K562 (cell line): Measurements from ENCODE around the gene RBFOX2. TPM values are rescaled to one million over a fixed set of nuclear protein-coding genes. Genes with fewer than 3 reads are reported as not detected.

Experiments used
- BACH1 ChIP-seq: fragments of 200-800 bp; sonication (Bioruptor generic); IDR thresholded peaks from 2 replicates; pipeline ENCODE4 v1.6.1; 2016; ENCODE audit warnings: missing genetic modification characterization, missing compliant biosample characterization
- CLOCK ChIP-seq: fragments of 250-450 bp; sonication (Bioruptor Pico); IDR thresholded peaks from 2 replicates; pipeline ENCODE4 v1.4.0; 2020; ENCODE audit warnings: mild to moderate bottlenecking, moderate library complexity, borderline replicate concordance
- CREB3L1 ChIP-seq: fragments of 450-650 bp; IDR thresholded peaks from 2 replicates; pipeline ENCODE4 v1.6.1; 2014; ENCODE audit warnings: low read depth, mild to moderate bottlenecking, moderate library complexity, borderline replicate concordance
- E2F5 ChIP-seq: sonication (generic); formaldehyde crosslinking; IDR thresholded peaks from 2 replicates; pipeline ENCODE4 v1.8.0; 2022; ENCODE audit warnings: mild to moderate bottlenecking, missing genetic modification reagents
- FOXA1 ChIP-seq: fragments of 450-650 bp; IDR thresholded peaks from 2 replicates; pipeline ENCODE4 v1.6.1; 2016; ENCODE audit warnings: mild to moderate bottlenecking, borderline replicate concordance
- HMGN3 ChIP-seq: IDR thresholded peaks from 2 replicates; pipeline ENCODE4 v1.6.1; 2011; ENCODE audit warnings: borderline replicate concordance, low read depth, mild to moderate bottlenecking, mixed read lengths, low read length; ENCODE audit not compliant: insufficient read length; ENCODE audit errors: extremely low read depth
- HNRNPLL ChIP-seq: fragments of 200-400 bp; formaldehyde crosslinking; IDR thresholded peaks from 2 replicates; pipeline ENCODE4 v1.6.1; 2017; ENCODE audit warnings: low read length, low read depth, mild to moderate bottlenecking; ENCODE audit not compliant: poor library complexity, severe bottlenecking
- KDM2B ChIP-seq: fragments of 250-450 bp; sonication (Bioruptor Pico); IDR thresholded peaks from 2 replicates; pipeline ENCODE4 v1.8.0; 2021; ENCODE audit warnings: mild to moderate bottlenecking, moderate library complexity
- MAFK ChIP-seq: IDR thresholded peaks from 2 replicates; pipeline ENCODE4 v1.6.1; 2011; ENCODE audit warnings: low read length, improper control_type of control experiment
- NR2C1 ChIP-seq, 2 experiments: fragments of 450-650 bp; IDR thresholded peaks; 2 replicates each; pipeline ENCODE4 v1.6.1; 2017; ENCODE audit warnings: mild to moderate bottlenecking in 2 of 2, antibody characterized with exemption in 1 of 2, inconsistent platforms in 1 of 2, missing compliant biosample characterization in 1 of 2, missing genetic modification characterization in 1 of 2
- PHB ChIP-seq: fragments of 250-450 bp; sonication (Bioruptor Pico); IDR thresholded peaks from 2 replicates; pipeline ENCODE4 v1.5.0; 2021
- PHF8 ChIP-seq: fragments of 200-600 bp; sonication (generic); IDR thresholded peaks from 2 replicates; pipeline ENCODE4 v1.6.1; 2012; ENCODE audit warnings: mixed run types, mild to moderate bottlenecking, inconsistent platforms, low read length, moderate library complexity, borderline replicate concordance
- POLR2A ChIP-seq: fragments of 450-650 bp; conservative IDR thresholded peaks from 2 replicates; pipeline ENCODE4 v1.6.1; 2016
- POLR2B ChIP-seq: fragments of 450-650 bp; IDR thresholded peaks from 2 replicates; pipeline ENCODE4 v1.6.1; 2018; ENCODE audit warnings: low read depth; ENCODE audit not compliant: partially characterized antibody
- RUNX1 ChIP-seq: sonication (generic); IDR thresholded peaks from 2 replicates; pipeline ENCODE4 v1.6.1; 2016; ENCODE audit warnings: antibody characterized with exemption, low read depth
- SMAD4 ChIP-seq: fragments of 250-450 bp; sonication (Bioruptor Pico); conservative IDR thresholded peaks from 2 replicates; pipeline ENCODE4 v1.8.0; 2021; ENCODE audit warnings: inconsistent platforms, mild to moderate bottlenecking, moderate library complexity
- TCF3 ChIP-seq: sonication (generic); formaldehyde crosslinking; IDR thresholded peaks from 2 replicates; pipeline ENCODE4 v1.4.0; 2020; ENCODE audit warnings: mild to moderate bottlenecking, missing genetic modification reagents
- ZNF12 ChIP-seq: sonication (generic); formaldehyde crosslinking; IDR thresholded peaks from 2 replicates; pipeline ENCODE4 v1.4.0; 2020; ENCODE audit warnings: mild to moderate bottlenecking, missing genetic modification reagents
- ZNF146 ChIP-seq: IDR thresholded peaks from one replicate; pipeline ENCODE4 v1.6.1; 2018; ENCODE audit warnings: missing compliant biosample characterization; ENCODE audit not compliant: unreplicated experiment
- ZNF41 ChIP-seq: fragments of 250-450 bp; sonication (Bioruptor Pico); conservative IDR thresholded peaks from 2 replicates; pipeline ENCODE4 v1.4.0; 2020; ENCODE audit warnings: mild to moderate bottlenecking
- ZNF449 ChIP-seq: fragments of 250-450 bp; sonication (Bioruptor Pico); IDR thresholded peaks from 2 replicates; pipeline ENCODE4 v1.8.0; 2022; ENCODE audit warnings: moderate library complexity, mild to moderate bottlenecking, inconsistent platforms
- ZNF644 ChIP-seq: fragments of 200-800 bp; sonication (Bioruptor generic); IDR thresholded peaks from 2 replicates; pipeline ENCODE4 v1.6.1; 2016; ENCODE audit warnings: low read depth, missing genetic modification characterization, missing compliant biosample characterization
- polyA plus RNA-seq, 8 experiments: library from polyadenylated mRNA; depleted of rRNA in 4 of 8; stranded (reverse) in 5 of 8; unstranded in 3 of 8; fragments of >200 nt; fragmentation: Nextera tagmentation in 2 of 8; fragmentation: Illumina TruSeq in 1 of 8; extraction: Ambion mirVana in 2 of 8; extraction: Trizol in 1 of 8; gene quantifications; 2 replicates each; pipeline versions ENCODE4 v1.2.1 to v1.2.3, GENCODE V29; 2011 to 2014; ENCODE audit warnings: inconsistent platforms in 1 of 8, missing spikeins in 1 of 8
- total RNA-seq, 7 experiments: library from RNA; depleted of rRNA in 6 of 7; stranded (reverse); fragments of >200 nt in 6 of 7; fragmentation: Illumina TruSeq in 2 of 7; extraction: Trizol in 2 of 7; gene quantifications; 2 replicates each; pipeline versions ENCODE4 v1.2.1 to v1.2.3, GENCODE V29; 2011 to 2021; ENCODE audit warnings: low replicate concordance in 1 of 7

The RBFOX2 gene
- total and polyA plus RNA-seq, 9 of the 15 experiments (the other 6 are each of a cell fraction or from before 2014, with no cell fraction given), result 5.8 to 24.8 (median 14.2) TPM

- TF ChIP-seq CLOCK (CRISPR knock-in tag) (no peak), BACH1 (no peak), RUNX1 (no peak), CREB3L1 (no peak), TCF3 (CRISPR knock-in tag) (no peak), PHF8 (peak; percentile 41; the same call in 1 of the 2 replicates), ZNF449 (CRISPR knock-in tag) (no peak), KDM2B (CRISPR knock-in tag) (no peak), POLR2B (no peak), MAFK (no peak), NR2C1 (IDR thresholded peaks at IDR 0.05) (no peak), NR2C1 (tag; IDR thresholded peaks at IDR 0.05) (no peak), ZNF41 (CRISPR knock-in tag) (no peak), ZNF12 (CRISPR knock-in tag) (no peak), HNRNPLL (no peak), PHB (CRISPR knock-in tag) (no peak), SMAD4 (CRISPR knock-in tag) (peak; percentile 61; the same call in 1 of the 2 replicates), ZNF146 (CRISPR knock-in tag) (no peak), FOXA1 (no peak), ZNF644 (no peak), HMGN3 (no peak), POLR2A (no peak), E2F5 (CRISPR knock-in tag) (no peak)
These were observed 534 bp downstream of the RBFOX2 start (continued) for GRCh38 chr22:36027935-36028645.
